ENCODE measurements around the gene KAT6B. TPM values are rescaled to one million over a fixed set of nuclear protein-coding genes. Genes with fewer than 3 reads are reported as not detected.
A peak's percentile ranks its signal among the peaks of the same experiment; 100 is the strongest.

Gene KAT6B
- total and polyA plus RNA-seq, 10 of the 15 experiments (the other 5 are each of a cell fraction or from before 2014, with no cell fraction given), result 2.7 to 22.6 (median 15.7) TPM

DNA sequence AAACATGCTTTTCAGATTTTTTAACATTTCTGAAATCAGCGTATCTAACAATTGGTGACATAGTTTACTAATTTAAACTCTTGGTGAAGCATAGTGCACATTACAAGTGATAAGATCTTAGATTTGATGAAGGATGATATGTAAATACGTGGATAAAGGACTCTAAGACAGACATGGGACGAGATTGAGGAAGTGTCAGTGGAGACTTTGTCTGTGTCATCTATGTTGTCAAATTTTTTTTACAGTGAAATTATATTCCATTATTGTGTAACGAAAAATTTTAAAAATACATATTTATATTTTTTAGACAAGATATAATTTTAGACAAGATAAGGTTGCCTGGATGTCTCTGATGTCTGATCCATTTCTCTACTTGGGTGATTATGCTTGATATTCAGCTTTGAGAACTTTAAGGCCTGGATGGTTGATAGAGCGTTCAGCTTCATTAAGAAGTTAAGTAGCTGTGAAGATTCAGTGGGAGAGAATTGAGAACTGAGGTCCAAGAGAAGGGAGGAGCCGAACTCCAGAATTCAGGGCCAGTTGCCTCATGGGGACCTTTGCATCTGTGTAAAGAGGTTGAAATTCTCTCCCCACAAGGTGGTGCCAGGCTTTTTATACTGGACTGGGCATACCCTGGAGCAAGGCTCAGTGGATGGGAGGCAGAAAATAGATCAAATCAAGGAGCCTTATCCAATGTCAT, 62.7 kb downstream of the KAT6B start:
- RAD21 ChIA-PET (ENCODE audit: unreplicated experiment), result interaction anchor here (0.7 to 2.9 kb wide), 5 partner anchors 9 to 132 kb away, joined by 3 to 13 read pairs (median 4); no protein-coding TSS in a partner anchor
- no peak overlapping the region for H2AFZ ChIP-seq (ENCODE audit: control insufficient read depth, low read depth, low read length)
- peaks cover 8% of the 10 kb centered on the region for H3K79me2 ChIP-seq (ENCODE audit: control insufficient read depth, insufficient read depth, low read length)
- DNase-seq (ENCODE audit: low read depth, low spot score) (no peak), FAIRE-seq (no peak), ATAC-seq (peak; percentile 77)
- intact Hi-C loops (cut with micrococcal nuclease; ENCODE audit: unreplicated experiment), result no loop called here
- no peaks in the 10 kb centered on the region for H3K4me1 ChIP-seq (ENCODE audit: control insufficient read depth, insufficient read depth, low read length)
- BruUV-seq (replicated peaks), result no TSS peak
- CTCF ChIA-PET, result interaction anchor here (0.7 to 1.5 kb wide), 11 partner anchors 9 to 351 kb away, joined by 3 to 12 read pairs (median 3); no protein-coding TSS in a partner anchor
- H3K4me2 ChIP-seq (ENCODE audit: control insufficient read depth, insufficient read depth), result no peak overlapping the region
- 63% methylated on average over 6 of the region's 6 CpGs for WGBS (ENCODE audit: insufficient coverage, insufficient replicate concordance, low lambda C conversion rate, missing lambda C conversion rate)
- H3K4me3 ChIP-seq, result no peak overlapping the region
- TF ChIP-seq SPI1 (IDR thresholded peaks at IDR 0.05; ENCODE audit: borderline replicate concordance, insufficient read depth, low read depth, low read length) (peak; percentile 5; the same call in 1 of the 2 replicates), SMC3 (IDR thresholded peaks at IDR 0.05; ENCODE audit: borderline replicate concordance, low read length) (peak; percentile 27; the same call in 1 of the 2 replicates), RAD21 (IDR thresholded peaks at IDR 0.05; ENCODE audit: insufficient read depth, low read depth, low read length) (peak; percentile 50), GATAD2B (conservative IDR thresholded peaks at IDR 0.05; ENCODE audit: low read depth) (no peak)
- TF ChIP-seq, protein P1, sequence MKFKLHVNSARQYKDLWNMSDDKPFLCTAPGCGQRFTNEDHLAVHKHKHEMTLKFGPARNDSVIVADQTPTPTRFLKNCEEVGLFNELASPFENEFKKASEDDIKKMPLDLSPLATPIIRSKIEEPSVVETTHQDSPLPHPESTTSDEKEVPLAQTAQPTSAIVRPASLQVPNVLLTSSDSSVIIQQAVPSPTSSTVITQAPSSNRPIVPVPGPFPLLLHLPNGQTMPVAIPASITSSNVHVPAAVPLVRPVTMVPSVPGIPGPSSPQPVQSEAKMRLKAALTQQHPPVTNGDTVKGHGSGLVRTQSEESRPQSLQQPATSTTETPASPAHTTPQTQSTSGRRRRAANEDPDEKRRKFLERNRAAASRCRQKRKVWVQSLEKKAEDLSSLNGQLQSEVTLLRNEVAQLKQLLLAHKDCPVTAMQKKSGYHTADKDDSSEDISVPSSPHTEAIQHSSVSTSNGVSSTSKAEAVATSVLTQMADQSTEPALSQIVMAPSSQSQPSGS (IDR thresholded peaks at IDR 0.05; ENCODE audit: low read length), result no peak
- TF ChIP-seq, protein P2, sequence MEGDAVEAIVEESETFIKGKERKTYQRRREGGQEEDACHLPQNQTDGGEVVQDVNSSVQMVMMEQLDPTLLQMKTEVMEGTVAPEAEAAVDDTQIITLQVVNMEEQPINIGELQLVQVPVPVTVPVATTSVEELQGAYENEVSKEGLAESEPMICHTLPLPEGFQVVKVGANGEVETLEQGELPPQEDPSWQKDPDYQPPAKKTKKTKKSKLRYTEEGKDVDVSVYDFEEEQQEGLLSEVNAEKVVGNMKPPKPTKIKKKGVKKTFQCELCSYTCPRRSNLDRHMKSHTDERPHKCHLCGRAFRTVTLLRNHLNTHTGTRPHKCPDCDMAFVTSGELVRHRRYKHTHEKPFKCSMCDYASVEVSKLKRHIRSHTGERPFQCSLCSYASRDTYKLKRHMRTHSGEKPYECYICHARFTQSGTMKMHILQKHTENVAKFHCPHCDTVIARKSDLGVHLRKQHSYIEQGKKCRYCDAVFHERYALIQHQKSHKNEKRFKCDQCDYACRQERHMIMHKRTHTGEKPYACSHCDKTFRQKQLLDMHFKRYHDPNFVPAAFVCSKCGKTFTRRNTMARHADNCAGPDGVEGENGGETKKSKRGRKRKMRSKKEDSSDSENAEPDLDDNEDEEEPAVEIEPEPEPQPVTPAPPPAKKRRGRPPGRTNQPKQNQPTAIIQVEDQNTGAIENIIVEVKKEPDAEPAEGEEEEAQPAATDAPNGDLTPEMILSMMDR (IDR thresholded peaks at IDR 0.05 in 2 of 3, conservative IDR thresholded peaks at IDR 0.05 in 1 of 3; ENCODE audit: control insufficient read depth in 2 of 3, extremely low read depth in 1 of 3, insufficient read depth in 1 of 3, low read depth in 3 of 3, low read length in 3 of 3), result peak in 2 of 3 experiments; percentile 26 to 39; a peak in 3 of 6 replicates
- H3K36me3 ChIP-seq (ENCODE audit: control insufficient read depth in 2 of 2, insufficient read depth in 2 of 2, low read length in 1 of 2), result peaks cover 0 to 2% of the 10 kb centered on the region in 2 experiments; a peak in 2 of 4 replicates
- in situ Hi-C loops (cut with MboI), result no loop called here
- H3K9ac ChIP-seq (ENCODE audit: control insufficient read depth, insufficient read depth, low read length), result no peak overlapping the region
- POLR2A ChIA-PET, result interaction anchor here (0.6 kb wide), 1 partner anchor 9 kb away, joined by 4 read pairs; no protein-coding TSS in a partner anchor
- H3K27me3 ChIP-seq (replicated peaks in 1 of 2; ENCODE audit: control insufficient read depth in 2 of 2, insufficient read depth in 2 of 2, low read length in 1 of 2), result no peaks in the 10 kb centered on the region
- no peaks in the 10 kb centered on the region; the same call in 1 of the 2 replicates for H4K20me1 ChIP-seq (ENCODE audit: control insufficient read depth, insufficient read depth)
- SMC1A ChIA-PET (ENCODE audit: uncharacterized antibody, unreplicated experiment), result interaction anchor here (0.6 to 4.3 kb wide), 15 partner anchors 9 to 613 kb away, joined by 3 to 26 read pairs (median 4); no protein-coding TSS in a partner anchor
- no peak overlapping the region for H3K27ac ChIP-seq (ENCODE audit: control insufficient read depth, insufficient read depth)
- H3K9me3 ChIP-seq (replicated peaks; ENCODE audit: control insufficient read depth, insufficient read depth, low read length), result no peaks in the 10 kb centered on the region
